Stimulated activated effector memory CD8-positive, alpha-beta T cell treated with anti-CD3 and anti-CD28 coated beads, Interleukin-12 subunit alpha, Interleukin-12 subunit beta, amount 100 ng/mL, for 72 hours (primary cell): ENCODE measurements around the gene UNC5A.
"Not testable (repeated sequence)": the region's sequence is repeated elsewhere in the genome, so short reads cannot be mapped to it uniquely, and the experiment has no call there.

ENCODE experiments used
- ATAC-seq: fragments of 150-1000 bp; cut with Tn5 transposase; 2 replicates; pipeline ENCODE4 v1.10.0; 2021
- DNase-seq, 2 donors: peaks; one replicate each; pipeline ENCODE4 v3.0.0; 2021 to 2022; ENCODE audit warnings: low spot score in 2 of 2
- H3K27ac Mint-ChIP-seq: one replicate; pipeline ENCODE4 v1.8.0; 2022; ENCODE audit warnings: mild to moderate bottlenecking, mixed read lengths
- H3K36me3 Mint-ChIP-seq: one replicate; pipeline ENCODE4 v1.8.0; 2022; ENCODE audit warnings: mild to moderate bottlenecking, mixed read lengths
- H3K4me1 Mint-ChIP-seq: one replicate; pipeline ENCODE4 v1.8.0; 2022; ENCODE audit warnings: mixed read lengths
- H3K4me3 Mint-ChIP-seq: one replicate; pipeline ENCODE4 v1.8.0; 2022; ENCODE audit warnings: mild to moderate bottlenecking, mixed read lengths
- H3K9me3 Mint-ChIP-seq: one replicate; pipeline ENCODE4 v1.8.0; 2022; ENCODE audit warnings: mixed read lengths

UNC5A gene

GRCh38 chr5:176865964-176866363 lies 55.6 kb downstream of the UNC5A start:
- no peak for DNase-seq
- Mint-ChIP-seq H3K4me3 (no peak overlapping the region), H3K9me3 (peaks cover 2% of the 10 kb centered on the region)

GRCh38 chr5:176866707-176867310 lies 56.5 kb downstream of the UNC5A start:
- Mint-ChIP-seq H3K36me3 (no peaks in the 10 kb centered on the region), H3K9me3 (peaks cover 2% of the 10 kb centered on the region), H3K4me3 (no peak overlapping the region), H3K27ac (no peak overlapping the region), H3K4me1 (peaks cover 8% of the 10 kb centered on the region)
- DNase-seq, result no peak
- no peak for ATAC-seq

More at GRCh38 chr5:176865964-176866363, 55.6 kb downstream of the UNC5A start:
- Mint-ChIP-seq H3K4me1 (peaks cover 8% of the 10 kb centered on the region), H3K36me3 (no peaks in the 10 kb centered on the region), H3K27ac (no peak overlapping the region)
- ATAC-seq, result no peak

GRCh38 chr5:176868126-176868525 lies 57.8 kb downstream of the UNC5A start:
- DNase-seq (no peak), ATAC-seq (no peak)
- Mint-ChIP-seq H3K36me3 (peaks cover 4% of the 10 kb centered on the region), H3K4me1 (peaks cover 13% of the 10 kb centered on the region), H3K9me3 (peaks cover 4% of the 10 kb centered on the region), H3K4me3 (no peak overlapping the region), H3K27ac (no peak overlapping the region)

GRCh38 chr5:176868731-176869130 lies 58.4 kb downstream of the UNC5A start:
- ATAC-seq (no peak), DNase-seq (no peak)
- Mint-ChIP-seq H3K4me3 (no peak overlapping the region), H3K36me3 (peaks cover 10% of the 10 kb centered on the region), H3K4me1 (peaks cover 19% of the 10 kb centered on the region), H3K9me3 (peaks cover 6% of the 10 kb centered on the region), H3K27ac (peak overlapping the region; percentile 10)

- Mint-ChIP-seq H3K4me3 (no peak overlapping the region), H3K36me3 (peaks cover 14% of the 10 kb centered on the region), H3K4me1 (peaks cover 25% of the 10 kb centered on the region), H3K9me3 (peaks cover 6% of the 10 kb centered on the region), H3K27ac (no peak overlapping the region)
- ATAC-seq (no peak), DNase-seq (no peak)
These were observed 59.2 kb downstream of the UNC5A start for GRCh38 chr5:176869501-176870109.

- DNase-seq (no peak), ATAC-seq (no peak)
- Mint-ChIP-seq H3K4me3 (no peak overlapping the region), H3K27ac (no peak overlapping the region), H3K4me1 (peaks cover 29% of the 10 kb centered on the region), H3K9me3 (peaks cover 6% of the 10 kb centered on the region), H3K36me3 (peaks cover 16% of the 10 kb centered on the region)
These were observed 59.8 kb downstream of the UNC5A start for GRCh38 chr5:176870110-176870591.

GRCh38 chr5:176870644-176871043 lies 60.3 kb downstream of the UNC5A start:
- H3K27ac Mint-ChIP-seq, ATAC-seq, DNase-seq, H3K4me3 Mint-ChIP-seq, H3K9me3 Mint-ChIP-seq: not testable (repeated sequence)
- H3K36me3 Mint-ChIP-seq, result peaks cover 21% of the 10 kb centered on the region
- peaks cover 34% of the 10 kb centered on the region for H3K4me1 Mint-ChIP-seq

GRCh38 chr5:176872586-176872985 lies 62.2 kb downstream of the UNC5A start:
- Mint-ChIP-seq H3K27ac (peak overlapping the region; percentile 85), H3K36me3 (peaks cover 24% of the 10 kb centered on the region), H3K4me1 (peaks cover 48% of the 10 kb centered on the region)
- DNase-seq, H3K4me3 Mint-ChIP-seq, ATAC-seq, H3K9me3 Mint-ChIP-seq: not testable (repeated sequence)

GRCh38 chr5:176873011-176873410 lies 62.7 kb downstream of the UNC5A start:
- Mint-ChIP-seq H3K27ac (peak overlapping the region; percentile 85), H3K4me1 (peaks cover 48% of the 10 kb centered on the region), H3K36me3 (peaks cover 24% of the 10 kb centered on the region)
- H3K4me3 Mint-ChIP-seq, H3K9me3 Mint-ChIP-seq, DNase-seq, ATAC-seq: not testable (repeated sequence)

GRCh38 chr5:176873541-176874172 lies 63.3 kb downstream of the UNC5A start:
- peak overlapping the region; percentile 85 for H3K27ac Mint-ChIP-seq
- H3K4me1 Mint-ChIP-seq, result peaks cover 48% of the 10 kb centered on the region
- DNase-seq (no peak), ATAC-seq (no peak)
- peaks cover 6% of the 10 kb centered on the region for H3K9me3 Mint-ChIP-seq
- H3K36me3 Mint-ChIP-seq, result peaks cover 24% of the 10 kb centered on the region
- H3K4me3 Mint-ChIP-seq, result no peak overlapping the region

- ATAC-seq, result no peak
- H3K27ac Mint-ChIP-seq, result peak overlapping the region; percentile 85
- H3K4me3 Mint-ChIP-seq, result no peak overlapping the region
- peaks cover 48% of the 10 kb centered on the region for H3K4me1 Mint-ChIP-seq
- peaks cover 24% of the 10 kb centered on the region for H3K36me3 Mint-ChIP-seq
- DNase-seq, result no peak
- H3K9me3 Mint-ChIP-seq, result peaks cover 6% of the 10 kb centered on the region
These were observed 63.9 kb downstream of the UNC5A start for GRCh38 chr5:176874198-176874780.

GRCh38 chr5:176875014-176875550 lies 64.7 kb downstream of the UNC5A start:
- peaks cover 24% of the 10 kb centered on the region for H3K36me3 Mint-ChIP-seq
- H3K9me3 Mint-ChIP-seq, result peaks cover 6% of the 10 kb centered on the region
- ATAC-seq (no peak), DNase-seq (no peak)
- peaks cover 46% of the 10 kb centered on the region for H3K4me1 Mint-ChIP-seq
- peak overlapping the region; percentile 41 for H3K27ac Mint-ChIP-seq
- no peak overlapping the region for H3K4me3 Mint-ChIP-seq

GRCh38 chr5:176875783-176876505 lies 65.6 kb downstream of the UNC5A start:
- peak overlapping the region; percentile 41 for H3K27ac Mint-ChIP-seq
- peaks cover 39% of the 10 kb centered on the region for H3K4me1 Mint-ChIP-seq
- peaks cover 24% of the 10 kb centered on the region for H3K36me3 Mint-ChIP-seq
- peaks cover 4% of the 10 kb centered on the region for H3K9me3 Mint-ChIP-seq
- H3K4me3 Mint-ChIP-seq, result peak overlapping the region; percentile 14
- DNase-seq (no peak), ATAC-seq (peak; percentile 62)

- H3K27ac Mint-ChIP-seq, result peak overlapping the region; percentile 41
- H3K4me1 Mint-ChIP-seq, result peaks cover 39% of the 10 kb centered on the region
- peaks cover 4% of the 10 kb centered on the region for H3K9me3 Mint-ChIP-seq
- H3K4me3 Mint-ChIP-seq, result no peak overlapping the region
- no peak for ATAC-seq
- peaks cover 24% of the 10 kb centered on the region for H3K36me3 Mint-ChIP-seq
- DNase-seq, result no peak
These were observed 66.4 kb downstream of the UNC5A start for GRCh38 chr5:176876506-176877431.
